Nephron progenitor cell (in vitro differentiated cells): ENCODE results near the gene OAF.

ENCODE experiments used
- DNase-seq: peaks from one replicate; pipeline ENCODE4 v3.0.0; 2021
- H3K27ac Mint-ChIP-seq: 2 replicates; pipeline ENCODE4 v1.8.0; 2021; ENCODE audit warnings: mild to moderate bottlenecking, moderate library complexity, mixed read lengths
- H3K27me3 Mint-ChIP-seq: 2 replicates; pipeline ENCODE4 v1.8.0; 2021; ENCODE audit warnings: mild to moderate bottlenecking, low read depth, mixed read lengths; ENCODE audit not compliant: poor library complexity
- H3K36me3 Mint-ChIP-seq: 2 replicates; pipeline ENCODE4 v1.8.0; 2021; ENCODE audit warnings: low read depth, mixed read lengths
- H3K4me1 Mint-ChIP-seq: 2 replicates; pipeline ENCODE4 v1.8.0; 2021; ENCODE audit warnings: mixed read lengths
- H3K4me3 Mint-ChIP-seq: 2 replicates; pipeline ENCODE4 v1.8.0; 2021; ENCODE audit warnings: mild to moderate bottlenecking, moderate library complexity, mixed read lengths
- H3K9me3 Mint-ChIP-seq: 2 replicates; pipeline ENCODE4 v1.8.0; 2021; ENCODE audit warnings: mild to moderate bottlenecking, moderate library complexity, mixed read lengths
- TF ChIP-seq, protein P1 (sequence below): fragments of 200-600 bp; sonication (generic); IDR thresholded peaks from 2 replicates; pipeline ENCODE4 v1.5.0; 2021; ENCODE audit warnings: antibody characterized with exemption

OAF gene

GRCh38 chr11:120203626-120204025 is 7.2 kb upstream of the OAF start:
- no peak overlapping the region for H3K4me3 Mint-ChIP-seq
- H3K27ac Mint-ChIP-seq: no peak overlapping the region
- H3K27me3 Mint-ChIP-seq: peaks cover 68% of the 10 kb centered on the region
- TF ChIP-seq, protein P1, sequence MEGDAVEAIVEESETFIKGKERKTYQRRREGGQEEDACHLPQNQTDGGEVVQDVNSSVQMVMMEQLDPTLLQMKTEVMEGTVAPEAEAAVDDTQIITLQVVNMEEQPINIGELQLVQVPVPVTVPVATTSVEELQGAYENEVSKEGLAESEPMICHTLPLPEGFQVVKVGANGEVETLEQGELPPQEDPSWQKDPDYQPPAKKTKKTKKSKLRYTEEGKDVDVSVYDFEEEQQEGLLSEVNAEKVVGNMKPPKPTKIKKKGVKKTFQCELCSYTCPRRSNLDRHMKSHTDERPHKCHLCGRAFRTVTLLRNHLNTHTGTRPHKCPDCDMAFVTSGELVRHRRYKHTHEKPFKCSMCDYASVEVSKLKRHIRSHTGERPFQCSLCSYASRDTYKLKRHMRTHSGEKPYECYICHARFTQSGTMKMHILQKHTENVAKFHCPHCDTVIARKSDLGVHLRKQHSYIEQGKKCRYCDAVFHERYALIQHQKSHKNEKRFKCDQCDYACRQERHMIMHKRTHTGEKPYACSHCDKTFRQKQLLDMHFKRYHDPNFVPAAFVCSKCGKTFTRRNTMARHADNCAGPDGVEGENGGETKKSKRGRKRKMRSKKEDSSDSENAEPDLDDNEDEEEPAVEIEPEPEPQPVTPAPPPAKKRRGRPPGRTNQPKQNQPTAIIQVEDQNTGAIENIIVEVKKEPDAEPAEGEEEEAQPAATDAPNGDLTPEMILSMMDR: no peak
- H3K9me3 Mint-ChIP-seq: no peaks in the 10 kb centered on the region
- H3K4me1 Mint-ChIP-seq: peaks cover 82% of the 10 kb centered on the region
- no peaks in the 10 kb centered on the region for H3K36me3 Mint-ChIP-seq
- no peak for DNase-seq

- peaks cover 66% of the 10 kb centered on the region for H3K27me3 Mint-ChIP-seq
- TF ChIP-seq, protein P1: no peak
- no peaks in the 10 kb centered on the region for H3K36me3 Mint-ChIP-seq
- H3K9me3 Mint-ChIP-seq: no peaks in the 10 kb centered on the region
- no peak for DNase-seq
- peaks cover 79% of the 10 kb centered on the region for H3K4me1 Mint-ChIP-seq
- H3K4me3 Mint-ChIP-seq: no peak overlapping the region
- H3K27ac Mint-ChIP-seq: no peak overlapping the region
Observed at GRCh38 chr11:120205596-120206161, 5.2 kb upstream of the OAF start.

GRCh38 chr11:120207512-120207911 is 3.3 kb upstream of the OAF start:
- TF ChIP-seq, protein P1: no peak
- Mint-ChIP-seq H3K9me3 (no peaks in the 10 kb centered on the region), H3K27me3 (peaks cover 66% of the 10 kb centered on the region), H3K36me3 (no peaks in the 10 kb centered on the region), H3K4me1 (peaks cover 73% of the 10 kb centered on the region), H3K27ac (peak overlapping the region; percentile 9), H3K4me3 (no peak overlapping the region)
- DNase-seq: no peak

GRCh38 chr11:120208001-120208441 is 2.8 kb upstream of the OAF start:
- H3K4me3 Mint-ChIP-seq: peak overlapping the region; percentile 3
- H3K27me3 Mint-ChIP-seq: peaks cover 66% of the 10 kb centered on the region
- H3K36me3 Mint-ChIP-seq: no peaks in the 10 kb centered on the region
- no peaks in the 10 kb centered on the region for H3K9me3 Mint-ChIP-seq
- H3K4me1 Mint-ChIP-seq: peaks cover 77% of the 10 kb centered on the region
- no peak for DNase-seq
- H3K27ac Mint-ChIP-seq: peak overlapping the region; percentile 9
- TF ChIP-seq, protein P1: no peak

- Mint-ChIP-seq H3K27ac (no peak overlapping the region), H3K4me3 (peak overlapping the region; percentile 3), H3K9me3 (no peaks in the 10 kb centered on the region), H3K36me3 (no peaks in the 10 kb centered on the region), H3K27me3 (peaks cover 71% of the 10 kb centered on the region), H3K4me1 (peaks cover 85% of the 10 kb centered on the region)
- TF ChIP-seq, protein P1: no peak
- DNase-seq: no peak
Observed at GRCh38 chr11:120208777-120209176, 2.1 kb upstream of the OAF start.
